GM18511 (cell line): ENCODE results near the gene KIF26B.

ENCODE experiments used
- ATAC-seq: cut with Tn5 transposase; IDR thresholded peaks from one replicate; pipeline ENCODE4 v1.9.1; 2021; ENCODE audit warnings: mild to moderate bottlenecking, moderate library complexity; ENCODE audit not compliant: unreplicated experiment

The KIF26B gene

GRCh38 chr1:245205864-245206263 is 51.1 kb downstream of the KIF26B start:
- ATAC-seq = no peak

DNA sequence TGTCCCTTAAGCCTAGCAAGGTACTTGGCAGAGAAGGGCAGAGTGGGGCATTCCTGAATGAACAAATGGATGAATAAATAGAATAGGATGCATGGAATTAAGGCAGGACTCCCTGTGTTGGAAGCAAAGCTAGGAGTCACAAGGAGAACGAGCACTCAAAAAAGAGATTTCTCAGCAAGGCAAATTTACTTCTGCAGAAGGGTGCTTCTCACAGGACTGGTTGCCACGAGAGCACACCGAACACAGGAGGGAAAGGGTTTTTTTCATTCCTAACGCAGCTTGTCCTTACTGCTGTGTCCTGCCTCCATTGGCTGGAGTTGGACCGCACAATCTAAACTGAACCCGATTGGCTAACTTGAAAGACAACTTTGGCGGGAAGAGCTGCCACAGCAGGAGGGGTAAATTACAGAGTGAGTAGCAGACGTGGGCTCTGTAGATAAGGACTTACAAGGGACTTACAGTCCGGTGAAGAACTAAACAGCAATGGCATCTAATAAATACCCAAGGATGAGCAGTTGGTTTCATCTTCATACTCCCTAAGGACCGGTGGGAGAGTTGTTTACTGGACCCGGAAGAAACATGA is 52.4 kb downstream of the KIF26B start:
- no peak for ATAC-seq

GRCh38 chr1:245207801-245208200 is 53.0 kb downstream of the KIF26B start:
- no peak for ATAC-seq

DNA sequence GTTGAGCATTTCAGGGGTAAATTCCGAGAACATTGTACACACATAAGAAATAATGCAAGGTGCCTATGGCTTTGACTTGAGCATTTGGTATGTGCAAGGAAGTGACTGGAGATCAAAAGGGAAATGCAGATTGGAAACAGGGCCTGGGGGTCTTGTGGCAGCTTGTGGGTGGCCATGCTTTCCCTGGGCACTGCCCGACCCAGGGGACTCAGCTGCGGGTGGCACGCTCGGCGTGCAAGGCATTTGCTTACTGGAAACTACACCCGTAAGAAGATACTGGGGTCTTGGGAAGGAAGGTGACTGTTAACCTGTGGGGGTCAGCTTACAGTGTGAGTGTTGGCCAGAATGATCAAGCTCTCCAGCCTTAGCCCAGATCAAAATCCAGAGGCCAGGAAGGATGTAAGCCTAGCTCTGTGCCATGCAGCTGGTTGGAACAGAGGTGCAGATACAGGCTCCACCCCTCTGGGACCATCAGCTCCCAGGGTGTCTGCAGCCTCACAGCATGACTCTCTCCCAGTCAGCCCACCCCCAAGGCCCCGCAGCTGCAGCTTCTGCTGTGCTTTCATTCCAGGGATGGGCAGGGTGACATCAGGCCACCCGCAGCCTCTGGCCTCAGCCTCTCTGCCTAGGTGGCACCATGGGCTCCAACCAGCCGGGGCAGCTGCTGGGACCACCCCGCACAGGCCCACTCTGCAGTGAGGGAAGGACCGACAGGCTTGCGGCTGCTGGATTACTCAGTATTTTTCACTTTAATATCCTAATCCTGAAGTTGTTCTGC is 55.1 kb downstream of the KIF26B start:
- no peak for ATAC-seq

DNA sequence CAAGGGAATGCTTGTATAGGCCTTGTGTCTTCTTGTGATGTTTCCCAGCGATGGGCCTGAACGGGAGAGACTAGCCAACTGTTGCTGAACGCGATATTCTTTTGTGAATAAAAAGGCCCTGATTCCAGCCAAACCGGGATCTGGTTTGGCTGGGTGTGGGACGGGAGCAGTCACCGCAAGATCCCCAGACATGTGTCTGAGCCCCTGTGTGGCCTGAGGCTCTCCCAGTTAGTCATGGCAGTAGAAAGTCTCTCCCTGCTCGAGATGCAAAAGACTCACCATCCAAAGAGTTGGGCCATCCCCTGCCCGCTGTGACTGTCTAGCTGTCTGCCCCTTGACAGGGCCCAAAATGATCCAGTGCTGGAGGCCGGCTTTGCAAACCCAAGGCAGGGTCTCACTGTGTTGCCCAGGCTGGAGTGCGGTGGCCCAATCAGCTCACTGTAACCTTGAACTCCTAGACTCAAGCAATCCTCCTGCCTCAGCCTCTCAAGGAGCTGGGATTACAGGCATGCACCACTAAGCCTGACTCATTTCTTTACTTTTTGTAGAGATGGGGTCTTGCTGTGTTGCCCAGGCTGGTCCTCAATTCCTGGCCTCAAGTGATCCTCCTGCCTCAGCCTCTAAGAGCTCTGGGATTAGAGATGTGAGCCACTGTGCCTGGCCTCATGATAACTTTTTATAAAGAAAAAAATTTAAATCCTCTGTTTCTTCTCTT is 56.4 kb downstream of the KIF26B start:
- no peak for ATAC-seq

DNA sequence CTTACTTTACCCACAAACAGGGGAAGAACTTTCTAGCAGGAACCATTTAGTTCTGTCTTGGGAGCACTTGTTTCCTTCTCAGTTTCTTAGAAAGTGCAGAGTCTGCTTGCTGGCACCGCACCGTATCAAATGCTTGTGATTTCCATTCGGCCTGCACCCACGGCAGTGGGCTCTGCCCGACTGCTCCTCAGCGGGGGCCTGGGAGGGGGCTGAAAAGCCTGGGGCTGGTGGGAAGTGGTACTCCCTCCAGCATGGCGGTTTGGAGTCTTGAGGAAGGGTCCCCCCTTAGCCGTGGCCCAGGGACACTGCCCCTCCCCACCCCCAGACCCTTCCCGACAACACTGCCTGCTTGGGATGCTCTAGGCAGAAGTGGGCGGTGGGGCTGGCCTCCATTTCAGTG is 57.0 kb downstream of the KIF26B start:
- no peak for ATAC-seq

- ATAC-seq = no peak
Observed at GRCh38 chr1:245212221-245212710, 57.5 kb downstream of the KIF26B start.

- no peak for ATAC-seq
Observed at GRCh38 chr1:245213066-245213831, 58.5 kb downstream of the KIF26B start.

- ATAC-seq = no peak
Observed at GRCh38 chr1:245215071-245215470, 60.3 kb downstream of the KIF26B start.

DNA sequence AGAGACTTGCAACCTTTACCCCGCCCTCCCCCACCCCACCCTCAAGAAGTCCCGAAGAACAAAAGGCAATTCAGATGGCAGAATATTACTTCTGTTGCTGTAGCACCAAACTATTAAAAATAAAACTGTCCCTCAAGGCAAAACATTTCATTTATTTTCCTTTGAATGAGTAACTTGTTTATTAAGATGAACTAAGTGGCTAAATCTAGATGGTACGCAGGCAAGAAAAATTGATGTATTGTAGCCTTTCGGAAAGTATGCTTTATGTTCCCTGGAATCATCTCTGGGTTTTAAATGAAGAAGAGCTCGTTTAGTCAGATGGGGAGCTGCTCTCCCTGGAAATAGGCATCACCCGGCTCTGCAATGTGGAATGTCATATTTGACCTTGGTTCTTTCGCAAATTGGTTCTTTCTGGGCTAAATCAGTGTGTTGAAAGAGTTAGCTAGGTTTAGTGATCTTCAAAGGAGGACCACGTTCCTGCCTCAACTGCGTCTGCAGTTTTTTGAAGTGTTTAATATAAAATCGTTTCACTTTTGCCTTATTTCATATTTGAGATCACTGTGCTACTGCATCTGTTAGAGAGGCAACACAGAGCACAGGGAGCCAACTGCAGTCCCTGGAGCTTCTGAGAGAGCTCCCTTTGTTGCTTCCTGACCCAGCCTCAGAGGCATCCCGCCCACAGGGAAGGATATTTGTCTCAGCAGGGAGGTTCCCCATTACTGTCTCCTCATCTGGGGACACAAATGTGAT is 61.8 kb downstream of the KIF26B start:
- ATAC-seq = no peak

DNA sequence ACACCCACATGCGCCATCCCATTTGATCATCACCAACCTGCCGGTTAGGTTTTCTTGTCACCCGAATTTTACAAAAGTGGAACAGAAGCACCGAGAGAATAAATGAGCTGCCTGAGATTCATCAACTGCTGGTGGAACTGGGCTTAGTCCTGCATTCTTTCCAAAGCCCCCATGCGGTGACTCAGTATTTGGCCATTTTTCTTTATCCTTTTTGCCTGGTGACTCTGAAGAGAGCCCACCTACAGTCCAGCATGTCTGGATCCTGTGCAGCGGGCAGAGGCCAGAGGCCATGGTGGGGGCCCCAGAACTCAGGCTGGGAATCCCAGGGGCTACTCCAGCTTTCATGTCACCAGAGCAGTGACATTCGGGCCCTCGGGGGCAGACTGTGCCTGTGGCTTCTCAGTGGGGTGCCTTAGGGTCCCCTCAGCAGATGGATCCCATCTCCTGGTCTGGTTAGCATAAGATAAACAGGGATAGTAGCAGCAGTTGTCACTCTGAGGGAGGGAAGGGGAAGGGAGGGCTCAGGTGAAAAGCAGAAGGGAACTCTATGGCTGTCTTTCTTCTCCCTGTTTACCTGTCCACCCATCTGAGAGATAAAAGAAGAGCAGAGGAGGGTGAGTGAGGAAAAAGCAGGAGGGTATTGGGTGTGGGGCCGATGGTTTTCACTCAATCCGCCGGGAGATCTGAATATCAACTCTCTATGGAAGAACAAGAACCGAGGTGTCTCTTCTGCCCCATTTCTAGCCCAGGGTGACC is 63.2 kb downstream of the KIF26B start:
- no peak for ATAC-seq

GRCh38 chr1:245220381-245220985 is 65.7 kb downstream of the KIF26B start:
- no peak for ATAC-seq

DNA sequence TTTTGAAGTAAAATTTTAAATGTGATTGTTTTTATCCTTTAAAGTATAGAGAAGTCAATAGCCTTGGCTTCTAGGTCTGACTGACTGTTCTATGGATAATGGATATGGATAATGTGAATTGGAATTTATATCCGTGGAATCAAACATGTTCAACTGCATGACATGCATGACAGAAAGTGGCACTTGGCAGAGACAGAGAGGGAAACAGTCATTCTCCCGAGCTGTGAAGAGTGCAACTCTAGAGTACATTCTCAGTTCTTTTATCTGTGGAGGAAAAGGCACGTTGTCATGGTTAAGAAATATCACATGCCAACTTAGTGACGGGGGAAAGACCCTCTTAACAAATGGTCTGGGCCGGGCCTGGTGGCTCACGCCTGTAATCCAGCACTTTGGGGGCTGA is 67.0 kb downstream of the KIF26B start:
- no peak for ATAC-seq

GRCh38 chr1:245222931-245223595 is 68.3 kb downstream of the KIF26B start:
- ATAC-seq = no peak

- ATAC-seq = no peak
Observed at GRCh38 chr1:245225322-245226202, 70.8 kb downstream of the KIF26B start.

DNA sequence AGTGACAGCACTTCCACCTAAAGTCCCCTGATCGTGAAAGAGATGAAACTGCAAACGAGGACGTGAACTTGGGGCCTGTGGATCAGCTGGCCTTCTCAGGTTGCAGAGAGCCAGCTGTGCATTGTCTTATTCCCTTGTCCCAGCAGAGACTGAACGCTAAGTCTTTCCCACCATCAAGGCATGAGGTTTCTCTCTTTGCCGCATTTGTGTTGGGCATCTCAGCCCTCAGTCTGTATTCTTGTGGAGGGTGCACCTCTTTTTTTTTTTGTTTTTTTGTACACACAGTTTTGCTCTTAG is 71.4 kb downstream of the KIF26B start:
- no peak for ATAC-seq

DNA sequence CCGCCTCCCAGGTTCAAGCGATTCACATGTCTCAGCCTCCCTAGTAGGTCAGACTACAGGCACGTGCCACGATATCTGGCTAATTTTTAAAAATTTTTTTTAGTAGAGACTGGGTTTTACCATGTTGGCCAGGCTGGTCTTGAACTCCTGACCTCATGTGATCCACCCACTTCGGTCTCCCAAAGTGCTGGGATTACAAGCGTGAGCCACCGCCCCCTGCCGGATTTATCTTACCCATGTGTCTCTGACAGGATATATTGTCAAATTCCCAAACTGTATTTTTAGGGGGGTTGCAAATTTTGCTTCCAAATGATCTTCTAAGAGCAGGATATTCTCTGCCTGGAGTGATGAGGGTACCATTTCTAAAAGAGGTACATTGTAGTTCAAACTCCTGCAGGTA is 74.3 kb downstream of the KIF26B start:
- no peak for ATAC-seq

DNA sequence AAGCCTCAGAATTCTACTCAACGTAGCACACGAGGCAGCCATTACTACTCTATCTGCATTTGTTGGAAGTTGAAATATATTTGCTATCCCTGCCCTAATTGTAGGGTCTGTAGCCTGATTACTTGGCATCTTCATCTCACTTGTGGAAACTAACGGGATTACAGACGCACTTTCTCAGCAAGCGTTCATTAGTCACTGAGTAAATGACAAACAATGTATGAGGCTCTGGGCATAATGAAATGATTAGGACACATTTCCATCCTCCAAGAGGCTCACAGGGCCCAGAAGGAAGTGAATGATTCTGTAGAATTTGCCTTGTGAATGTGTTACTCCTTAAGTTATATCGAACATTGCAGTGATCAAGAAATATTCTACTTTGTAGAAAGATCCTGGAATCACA is 78.1 kb downstream of the KIF26B start:
- ATAC-seq = no peak
